HepG2 (cell line): Measurements from ENCODE around the gene NOP14. TPM values are rescaled to one million over a fixed set of nuclear protein-coding genes. Genes with fewer than 3 reads are reported as not detected.
A peak's percentile ranks its signal among the peaks of the same experiment; 100 is the strongest.

Source experiments
- CERS6 ChIP-seq: sonication (generic); formaldehyde crosslinking; IDR thresholded peaks from 2 replicates; pipeline ENCODE4 v1.5.0; 2020; ENCODE audit warnings: missing genetic modification reagents
- FOXO4 ChIP-seq: sonication (generic); formaldehyde crosslinking; conservative IDR thresholded peaks from 2 replicates; pipeline ENCODE4 v1.8.1; 2023; ENCODE audit warnings: missing genetic modification reagents
- HOXA5 ChIP-seq: sonication (generic); formaldehyde crosslinking; IDR thresholded peaks from 2 replicates; pipeline ENCODE4 v1.4.0; 2020; ENCODE audit warnings: missing genetic modification reagents
- MAF1 ChIP-seq: sonication (generic); formaldehyde crosslinking; IDR thresholded peaks from 2 replicates; pipeline ENCODE4 v1.5.0; 2020; ENCODE audit warnings: missing genetic modification reagents, borderline replicate concordance
- MAFK ChIP-seq, 2 experiments: IDR thresholded peaks in 1 of 2; conservative IDR thresholded peaks in 1 of 2; 2 replicates each; pipeline ENCODE4 v1.6.1; 2011; ENCODE audit warnings: improper control_type of control experiment in 2 of 2, low read length in 2 of 2
- MAX ChIP-seq: IDR thresholded peaks from 2 replicates; pipeline ENCODE4 v1.6.1; 2012; ENCODE audit warnings: inconsistent platforms
- MXI1 ChIP-seq: IDR thresholded peaks from 3 replicates; pipeline ENCODE4 v1.6.1; 2012; ENCODE audit warnings: low read depth, low read length, inconsistent platforms, borderline replicate concordance
- NFYC ChIP-seq: IDR thresholded peaks from 2 replicates; pipeline ENCODE4 v1.6.1; 2016; ENCODE audit warnings: missing genetic modification reagents, missing compliant biosample characterization
- SP5 ChIP-seq: IDR thresholded peaks from 2 replicates; pipeline ENCODE4 v1.6.1; 2016; ENCODE audit warnings: low read depth, borderline replicate concordance
- ZNF10 ChIP-seq: sonication (generic); formaldehyde crosslinking; IDR thresholded peaks from 2 replicates; pipeline ENCODE4 v1.4.0; 2020; ENCODE audit warnings: mild to moderate bottlenecking, low read depth, missing genetic modification reagents, borderline replicate concordance
- ZNF280B ChIP-seq: sonication (generic); formaldehyde crosslinking; IDR thresholded peaks from 2 replicates; pipeline ENCODE4 v1.5.0; 2020; ENCODE audit warnings: missing genetic modification reagents, mild to moderate bottlenecking, borderline replicate concordance
- ZNF407 ChIP-seq: sonication (generic); formaldehyde crosslinking; IDR thresholded peaks from one replicate; pipeline ENCODE4 v1.5.1; 2020; ENCODE audit warnings: mild to moderate bottlenecking, missing genetic modification reagents; ENCODE audit errors: not compliant biosample characterization
- ZNF547 ChIP-seq: sonication (generic); formaldehyde crosslinking; IDR thresholded peaks from 2 replicates; pipeline ENCODE4 v1.5.1; 2020; ENCODE audit warnings: mild to moderate bottlenecking, missing genetic modification reagents
- ZNF598 ChIP-seq: sonication (generic); formaldehyde crosslinking; IDR thresholded peaks from 2 replicates; pipeline ENCODE4 v1.5.1; 2020; ENCODE audit warnings: mild to moderate bottlenecking, missing genetic modification reagents, borderline replicate concordance
- ZNF652 ChIP-seq: IDR thresholded peaks from 2 replicates; pipeline ENCODE4 v1.6.1; 2016; ENCODE audit warnings: low read depth, borderline replicate concordance
- ZNF747 ChIP-seq: sonication (generic); formaldehyde crosslinking; IDR thresholded peaks from 2 replicates; pipeline ENCODE4 v1.8.1; 2023; ENCODE audit warnings: missing genetic modification reagents, mild to moderate bottlenecking, borderline replicate concordance
- polyA plus RNA-seq, 8 experiments: library from polyadenylated mRNA; depleted of rRNA in 3 of 8; stranded (reverse) in 7 of 8; unstranded in 1 of 8; fragments of >200 nt; fragmentation: Illumina TruSeq in 4 of 8; extraction: Trizol in 4 of 8; gene quantifications; 2 replicates each; pipeline versions ENCODE4 v1.2.1 to v1.2.3, GENCODE V29; 2011 to 2016; ENCODE audit warnings: low read depth in 4 of 8, missing spikeins in 1 of 8, mixed read lengths in 1 of 8; ENCODE audit not compliant: insufficient read depth in 1 of 8
- total RNA-seq, 5 experiments: library from RNA; depleted of rRNA; stranded (reverse); fragments of >200 nt; fragmentation: Illumina TruSeq; extraction: Trizol; gene quantifications; 2 replicates each; pipeline ENCODE4 v1.2.3, GENCODE V29; 2016; ENCODE audit warnings: low read depth in 1 of 5

Gene NOP14
- total and polyA plus RNA-seq, 2 of the 13 experiments (the other 11 are each of a cell fraction or from before 2014, with no cell fraction given) = 6.9 to 47.9 TPM

GRCh38 chr4:2963175-2963965, at the start of gene NOP14, which contains the start of gene GRK4 (continued):
- TF ChIP-seq CERS6 (CRISPR knock-in tag) (peak; percentile 73; the same call in 1 of the 2 replicates), ZNF652 (no peak), ZNF280B (CRISPR knock-in tag) (peak; percentile 98), MXI1 (peak; percentile 99), HOXA5 (CRISPR knock-in tag) (peak; percentile 61), ZNF598 (CRISPR knock-in tag) (peak; percentile 68), ZNF547 (CRISPR knock-in tag) (peak; percentile 94), MAFK (conservative IDR thresholded peaks at IDR 0.05 in 1 of 2, IDR thresholded peaks at IDR 0.05 in 1 of 2; ENCODE audit: low read length in 2 of 2) (no peak), MAX (peak; percentile 100), ZNF747 (CRISPR knock-in tag) (peak; percentile 90; the same call in 1 of the 2 replicates), MAF1 (CRISPR knock-in tag) (0 out of 2 replicates have a peak, but pooled peaks have one; percentile 66), ZNF407 (peak; percentile 86), FOXO4 (peak; percentile 97), ZNF10 (no peak), SP5 (0 out of 2 replicates have a peak, but pooled peaks have one; percentile 17), NFYC (peak; percentile 61)
